ENCODE data around the gene PPP1CC. TPM values are rescaled to one million over a fixed set of nuclear protein-coding genes. Genes with fewer than 3 reads are reported as not detected.

PPP1CC gene
- total RNA-seq, 2 donors from 2014 or later = 99.5 to 199 TPM

DNA sequence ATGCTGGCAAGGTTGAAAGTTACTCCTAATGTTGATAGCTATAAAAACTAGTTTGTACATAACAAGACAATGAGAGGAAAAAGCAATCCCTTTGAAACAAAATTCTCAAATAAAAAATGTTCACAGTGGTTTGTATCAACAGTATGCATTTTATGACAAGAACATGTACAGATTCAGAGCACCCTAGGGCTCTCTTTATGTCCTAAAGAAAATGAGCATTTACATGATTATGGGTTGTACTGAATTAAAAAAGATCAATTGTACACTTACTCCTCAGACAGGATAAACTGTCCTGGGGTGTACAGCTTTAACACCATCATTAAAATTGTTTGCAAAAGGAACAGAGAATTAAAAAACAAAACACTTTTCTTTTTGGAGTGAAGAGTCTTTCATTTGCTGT, 22.2 kb downstream of the PPP1CC start:
- H3K4me1 ChIP-seq = no peaks in the 10 kb centered on the region
- H3K9me3 ChIP-seq = no peaks in the 10 kb centered on the region
- no peak for DNase-seq (ENCODE audit: low spot score)
- no peak overlapping the region for H3K4me3 ChIP-seq
- H3K27ac ChIP-seq = no peak overlapping the region
- TF ChIP-seq CTCF (IDR thresholded peaks at IDR 0.05) = no peak
- peaks cover 78% of the 10 kb centered on the region for H3K36me3 ChIP-seq
- no peaks in the 10 kb centered on the region for H3K27me3 ChIP-seq

GRCh38 chr12:110718222-110718908, 24.3 kb downstream of the PPP1CC start:
- H3K27ac ChIP-seq = no peak overlapping the region
- H3K4me3 ChIP-seq = no peak overlapping the region
- TF ChIP-seq CTCF (IDR thresholded peaks at IDR 0.05) = no peak
- no peaks in the 10 kb centered on the region for H3K27me3 ChIP-seq
- H3K9me3 ChIP-seq = no peaks in the 10 kb centered on the region
- H3K4me1 ChIP-seq = no peaks in the 10 kb centered on the region
- DNase-seq (ENCODE audit: low spot score) = no peak
- H3K36me3 ChIP-seq = peaks cover 57% of the 10 kb centered on the region

GRCh38 chr12:110717037-110717436, 25.7 kb downstream of the PPP1CC start:
- no peaks in the 10 kb centered on the region for H3K27me3 ChIP-seq
- no peaks in the 10 kb centered on the region for H3K9me3 ChIP-seq
- DNase-seq (ENCODE audit: low spot score) = no peak
- no peak overlapping the region for H3K4me3 ChIP-seq
- peaks cover 44% of the 10 kb centered on the region for H3K36me3 ChIP-seq
- H3K27ac ChIP-seq = no peak overlapping the region
- no peaks in the 10 kb centered on the region for H3K4me1 ChIP-seq
- TF ChIP-seq CTCF (IDR thresholded peaks at IDR 0.05) = no peak

- H3K4me1 ChIP-seq = no peaks in the 10 kb centered on the region
- no peaks in the 10 kb centered on the region for H3K27me3 ChIP-seq
- H3K36me3 ChIP-seq = no peaks in the 10 kb centered on the region
- no peaks in the 10 kb centered on the region for H3K9me3 ChIP-seq
- H3K4me3 ChIP-seq = no peak overlapping the region
- no peak overlapping the region for H3K27ac ChIP-seq
- no peak for TF ChIP-seq CTCF (IDR thresholded peaks at IDR 0.05)
- DNase-seq (ENCODE audit: low spot score) = no peak
Measured at GRCh38 chr12:110708917-110709316, 33.8 kb downstream of the PPP1CC start.

DNA sequence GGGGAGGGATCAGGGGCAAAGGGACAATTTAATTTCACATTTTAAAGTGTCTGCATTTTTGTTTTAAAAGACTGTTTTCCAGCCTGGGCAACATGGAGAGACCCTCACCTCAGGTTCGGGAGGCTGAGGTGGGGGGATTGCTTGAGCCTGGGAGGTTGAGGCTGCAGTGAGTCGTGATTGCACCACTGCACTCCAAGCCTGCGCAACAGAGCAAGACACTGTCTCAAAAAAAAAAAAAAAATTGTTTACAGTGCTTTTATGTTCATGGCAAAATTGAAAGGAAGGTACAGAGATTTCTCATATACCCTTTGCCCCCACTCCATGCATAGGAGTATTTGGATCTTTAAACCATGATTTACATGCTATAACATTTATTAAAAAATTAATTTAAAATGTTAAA, 37.4 kb downstream of the PPP1CC start:
- Histone ChIP-seq H3K36me3 (no peaks in the 10 kb centered on the region), H3K4me3 (no peak overlapping the region), H3K27me3 (no peaks in the 10 kb centered on the region), H3K9me3 (no peaks in the 10 kb centered on the region), H3K27ac (no peak overlapping the region), H3K4me1 (no peaks in the 10 kb centered on the region)
- no peak for TF ChIP-seq CTCF (IDR thresholded peaks at IDR 0.05)
- DNase-seq (ENCODE audit: low spot score) = no peak

- Histone ChIP-seq H3K4me3 (no peak overlapping the region), H3K27me3 (no peaks in the 10 kb centered on the region), H3K27ac (no peak overlapping the region), H3K36me3 (no peaks in the 10 kb centered on the region), H3K9me3 (no peaks in the 10 kb centered on the region), H3K4me1 (peaks cover 0 to 4% of the 10 kb centered on the region in 2 donors)
- no peak for TF ChIP-seq CTCF (IDR thresholded peaks at IDR 0.05)
- DNase-seq (ENCODE audit: low spot score) = no peak
Measured at GRCh38 chr12:110704750-110705149, 37.9 kb downstream of the PPP1CC start.
